ENCODE results near the gene RNPS1. TPM values are rescaled to one million over a fixed set of nuclear protein-coding genes. Genes with fewer than 3 reads are reported as not detected.

RNPS1 gene
- total and polyA plus RNA-seq, 9 of the 15 experiments (the other 6 are each of a cell fraction or from before 2014, with no cell fraction given) = 44.9 to 338 (median 202) TPM

DNA sequence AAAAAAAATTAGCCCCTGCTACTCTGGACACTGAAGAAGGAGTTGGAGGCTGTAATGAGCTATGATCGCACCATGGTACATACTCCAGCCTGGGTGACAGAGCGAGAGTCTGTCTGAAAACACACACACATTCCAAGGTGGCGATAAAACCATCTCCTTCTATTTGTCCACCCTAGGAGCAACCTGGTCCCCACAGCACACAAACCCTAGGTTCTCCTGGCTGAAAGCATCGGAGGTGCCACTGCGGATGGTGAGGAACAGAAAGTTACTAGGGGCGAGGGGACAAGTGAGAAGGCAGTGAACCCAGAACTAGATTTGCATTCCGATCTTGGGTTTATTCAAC is 15.1 kb downstream of the RNPS1 start:
- Histone ChIP-seq H3K4me1 (replicated peaks in 1 of 2; ENCODE audit: control insufficient read depth in 2 of 2, insufficient read depth in 2 of 2, low read length in 2 of 2) (peaks cover 8 to 24% of the 10 kb centered on the region in 2 experiments), H3K9me1 (ENCODE audit: control insufficient read depth, insufficient read depth, low read length) (no peaks in the 10 kb centered on the region), H4K20me1 (replicated peaks; ENCODE audit: control insufficient read depth, insufficient read depth, low read length) (0 out of 2 replicates have a peak, but pooled peaks cover 3% of the 10 kb centered on the region), H3K36me3 (ENCODE audit: control insufficient read depth, insufficient read depth, low read length) (peaks cover 74% of the 10 kb centered on the region), H3K27ac (ENCODE audit: extremely low read depth, low read depth, low read length) (no peak overlapping the region; the same call in 2 of the 3 replicates), H3K79me2 (ENCODE audit: control insufficient read depth, insufficient read depth, low read length) (peaks cover 47% of the 10 kb centered on the region), H2AFZ (ENCODE audit: low read depth, low read length) (no peak overlapping the region), H3K9me3 (replicated peaks; ENCODE audit: control insufficient read depth, insufficient read depth, low read depth, low read length) (no peaks in the 10 kb centered on the region), H3K9ac (ENCODE audit: insufficient read depth in 1 of 2, low read depth in 2 of 2, low read length in 2 of 2) (no peak overlapping the region), H3K4me2 (ENCODE audit: insufficient read depth, low read length) (no peak overlapping the region), H3K4me3 (no peak overlapping the region), H3K27me3 (ENCODE audit: control insufficient read depth in 2 of 2, insufficient read depth in 2 of 2, low read length in 2 of 2) (no peaks in the 10 kb centered on the region)
- no peak for DNase-seq (ENCODE audit: extremely low read depth in 1 of 4, low spot score in 3 of 4)
- intact Hi-C loops (cut with micrococcal nuclease) = loop anchor here (5.0 kb wide), 1 partner anchor 55 kb away; the partner anchor contains the start of gene CASKIN1
- ATAC-seq = no peak
- POLR2A ChIA-PET = interaction anchor here (0.6 to 3.7 kb wide), 9 partner anchors 9 to 250 kb away, joined by 3 to 40 read pairs (median 14); partner anchors contain the start of genes PGP, RNPS1 and TRAF7
- peak; percentile 15 for FAIRE-seq
- in situ Hi-C loops (cut with MboI) = no loop called here
- BruUV-seq (replicated peaks) = no TSS peak
- TF ChIP-seq ZNF830 (CRISPR knock-in tag; IDR thresholded peaks at IDR 0.05) (no peak), HNRNPUL1 (IDR thresholded peaks at IDR 0.05; ENCODE audit: low read length) (no peak), STAT5A (IDR thresholded peaks at IDR 0.05; ENCODE audit: borderline replicate concordance, low read length) (no peak), ZBED1 (IDR thresholded peaks at IDR 0.05) (no peak), CEBPG (CRISPR knock-in tag; IDR thresholded peaks at IDR 0.05) (no peak), CEBPG (tag; conservative IDR thresholded peaks at IDR 0.05 in 1 of 2, IDR thresholded peaks at IDR 0.05 in 1 of 2) (no peak), TEAD1 (CRISPR knock-in tag; IDR thresholded peaks at IDR 0.05) (0 out of 4 replicates have a peak, but pooled peaks of 1 of the 2 experiments have one; percentile 29), HDAC3 (IDR thresholded peaks at IDR 0.05; ENCODE audit: borderline replicate concordance, partially characterized antibody) (no peak)
- TF ChIP-seq, protein P1, sequence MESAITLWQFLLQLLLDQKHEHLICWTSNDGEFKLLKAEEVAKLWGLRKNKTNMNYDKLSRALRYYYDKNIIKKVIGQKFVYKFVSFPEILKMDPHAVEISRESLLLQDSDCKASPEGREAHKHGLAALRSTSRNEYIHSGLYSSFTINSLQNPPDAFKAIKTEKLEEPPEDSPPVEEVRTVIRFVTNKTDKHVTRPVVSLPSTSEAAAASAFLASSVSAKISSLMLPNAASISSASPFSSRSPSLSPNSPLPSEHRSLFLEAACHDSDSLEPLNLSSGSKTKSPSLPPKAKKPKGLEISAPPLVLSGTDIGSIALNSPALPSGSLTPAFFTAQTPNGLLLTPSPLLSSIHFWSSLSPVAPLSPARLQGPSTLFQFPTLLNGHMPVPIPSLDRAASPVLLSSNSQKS (CRISPR knock-in tag; IDR thresholded peaks at IDR 0.05) = no peak
- 94% methylated on average over 7 of the region's 7 CpGs for WGBS (ENCODE audit: insufficient coverage, low coverage, missing lambda C conversion rate)
- CTCF ChIA-PET (ENCODE audit: low intra/inter-chr PET ratio) = no interaction called here

Measured in K562 (cell line).